Lung (tissue), 12 donors: ENCODE measurements around the gene CPT2. TPM values are rescaled to one million over a fixed set of nuclear protein-coding genes. Genes with fewer than 3 reads are reported as not detected.

Experiments used
- ATAC-seq: fragments of 200-7000 bp; cut with Tn5 transposase; one replicate; pipeline ENCODE4 v1.9.1; 2020; ENCODE audit warnings: moderate number of reproducible peaks; ENCODE audit not compliant: insufficient read depth, low FRiP score
- DNase-seq, 3 donors: peaks; one replicate each; pipeline ENCODE4 v3.0.0-alpha.2; 2013 to 2017
- H3K27ac ChIP-seq, 2 donors: one replicate each; pipeline ENCODE4 v1.5.1; 2013; ENCODE audit warnings: mild to moderate bottlenecking in 2 of 2, moderate library complexity in 2 of 2, control low read depth in 1 of 2, inconsistent platforms in 1 of 2, low read depth in 1 of 2, low read length in 1 of 2
- H3K27me3 ChIP-seq, 3 donors: one replicate each; pipeline ENCODE4 v1.5.1; 2013; ENCODE audit warnings: low read length in 2 of 3; ENCODE audit not compliant: control insufficient read depth in 3 of 3, insufficient read depth in 3 of 3
- H3K36me3 ChIP-seq, 4 donors: one replicate each; pipeline ENCODE4 v1.5.1; 2013; ENCODE audit warnings: low read length in 4 of 4, mild to moderate bottlenecking in 1 of 4, moderate library complexity in 1 of 4; ENCODE audit not compliant: control insufficient read depth in 4 of 4, insufficient read depth in 4 of 4
- H3K4me1 ChIP-seq, 5 donors: one replicate each; pipeline ENCODE4 v1.5.1; 2013; ENCODE audit warnings: low read length in 5 of 5, mild to moderate bottlenecking in 2 of 5, moderate library complexity in 1 of 5; ENCODE audit not compliant: control insufficient read depth in 5 of 5, insufficient read depth in 5 of 5
- H3K4me3 ChIP-seq: one replicate; pipeline ENCODE4 v1.5.1; 2013; ENCODE audit warnings: mild to moderate bottlenecking, control low read depth, moderate library complexity
- H3K9ac ChIP-seq, 2 donors: one replicate each; pipeline ENCODE4 v1.5.1; 2013; ENCODE audit warnings: low read length in 2 of 2, control low read depth in 1 of 2; ENCODE audit not compliant: insufficient read depth in 1 of 2
- H3K9me3 ChIP-seq, 4 donors: one replicate each; pipeline ENCODE4 v1.5.1; 2013; ENCODE audit warnings: low read length in 3 of 4, mild to moderate bottlenecking in 1 of 4, moderate library complexity in 1 of 4; ENCODE audit not compliant: control insufficient read depth in 4 of 4, insufficient read depth in 3 of 4
- CTCF ChIP-seq: IDR thresholded peaks from 2 replicates; pipeline ENCODE4 v1.5.1; 2012; ENCODE audit warnings: mild to moderate bottlenecking; ENCODE audit errors: control extremely low read depth, extremely low read depth
- WGBS, 2 donors: extraction: QIAGEN DNeasy Blood & Tissue Kit; methylation state at CpG; one replicate each; pipeline ENCODE4 v1.1.7; 2013; 5-methylcytosine and 5-hydroxymethylcytosine counted together
- polyA plus RNA-seq, 2 donors: library from polyadenylated mRNA; stranded (reverse); fragments of 200-250 nt; gene quantifications; one replicate each; pipeline ENCODE4 v1.2.1, GENCODE V29; 2013
- total RNA-seq, 2 donors: library from RNA; depleted of rRNA in 1 of 2; stranded (reverse); fragments of >200 nt in 1 of 2; gene quantifications; one replicate each; pipeline ENCODE4 v1.2.1, GENCODE V29; 2014 to 2021
- donor health status: control.
- donor health status: control.
- donor health status: Bipolar disorder and iron deficiency.
- donor health status: healthy.
- donor health status: DM: yes; HTN: yes; CAD: no.

The CPT2 gene
- total and polyA plus RNA-seq, 4 donors = 11.5 to 26.4 (median 18.7) TPM

- Histone ChIP-seq H3K9ac (no peak overlapping the region), H3K9me3 (peaks cover 0 to 1% (median 0%) of the 10 kb centered on the region in 4 donors), H3K36me3 (no peaks in the 10 kb centered on the region), H3K4me3 (no peak overlapping the region), H3K27me3 (no peaks in the 10 kb centered on the region), H3K4me1 (peaks cover 0 to 2% (median 0%) of the 10 kb centered on the region in 5 donors), H3K27ac (no peak overlapping the region)
- WGBS, 2 donors = 83 to 90% methylated on average over 10 of the region's 10 CpGs
- peak in 1 of 3 donors; percentile 7 for DNase-seq
- ATAC-seq = no peak
- no peak for TF ChIP-seq CTCF
These were observed 6.4 kb upstream of the CPT2 start for GRCh38 chr1:53190210-53190611.

GRCh38 chr1:53195246-53196016 lies 1.2 kb upstream of the CPT2 start:
- H3K9me3 ChIP-seq = peaks cover 0 to 1% (median 0%) of the 10 kb centered on the region in 4 donors
- no peak for DNase-seq

GRCh38 chr1:53196017-53196484 lies 573 bp upstream of the CPT2 start:
- H3K9me3 ChIP-seq = peaks cover 0 to under 1% (median 0%) of the 10 kb centered on the region in 4 donors
- H3K27me3 ChIP-seq = no peaks in the 10 kb centered on the region
- WGBS, 2 donors = 35 to 39% methylated on average over 9 of the region's 9 CpGs
- H3K27ac ChIP-seq = peak overlapping the region in 1 of 2 donors; percentile 99
- no peak for ATAC-seq
- peak overlapping the region; percentile 98 for H3K4me3 ChIP-seq
- peak overlapping the region in 1 of 2 donors; percentile 76 for H3K9ac ChIP-seq
- peaks cover 0 to 5% (median 3%) of the 10 kb centered on the region in 4 donors for H3K36me3 ChIP-seq
- peaks cover 0 to 24% (median 10%) of the 10 kb centered on the region in 5 donors for H3K4me1 ChIP-seq
- DNase-seq = no peak
- TF ChIP-seq CTCF = no peak

More at GRCh38 chr1:53195246-53196016, 1.2 kb upstream of the CPT2 start:
- H3K27ac ChIP-seq = no peak overlapping the region
- ATAC-seq = no peak
- no peak for TF ChIP-seq CTCF
- peaks cover 0 to 3% (median 0%) of the 10 kb centered on the region in 4 donors for H3K36me3 ChIP-seq
- no peak overlapping the region for H3K4me3 ChIP-seq
- H3K9ac ChIP-seq = no peak overlapping the region
- no peaks in the 10 kb centered on the region for H3K27me3 ChIP-seq
- WGBS, 2 donors = 83 to 89% methylated on average over 11 of the region's 11 CpGs
- peaks cover 0 to 24% (median 10%) of the 10 kb centered on the region in 5 donors for H3K4me1 ChIP-seq
